Vagina (tissue), 2 donors: ENCODE data around the gene SLFN12.
"Not testable (repeated sequence)": the region's sequence is repeated elsewhere in the genome, so short reads cannot be mapped to it uniquely, and the experiment has no call there.

ENCODE experiments used
- POLR2A ChIP-seq, 2 donors: fragments of 450-650 bp; IDR thresholded peaks; one replicate each; pipeline ENCODE4 v1.6.1; 2017; ENCODE audit warnings: antibody characterized with exemption in 2 of 2, mild to moderate bottlenecking in 2 of 2, moderate library complexity in 2 of 2
- POLR2AphosphoS5 ChIP-seq, 2 donors: sonication (generic); formaldehyde crosslinking; IDR thresholded peaks; one replicate each; pipeline ENCODE4 v1.9.0; 2017; ENCODE audit warnings: antibody characterized with exemption in 2 of 2, mild to moderate bottlenecking in 2 of 2, low read depth in 1 of 2; ENCODE audit not compliant: insufficient read depth in 1 of 2
- TF ChIP-seq, protein P1 (sequence below), 3 experiments: fragments of 450-650 bp in 2 of 3; fragments of 200-600 bp in 1 of 3; sonication (generic) in 1 of 3; IDR thresholded peaks; one replicate each; pipeline ENCODE4 v1.5.1; 2017 to 2019; ENCODE audit warnings: antibody characterized with exemption in 3 of 3, mild to moderate bottlenecking in 2 of 3, moderate library complexity in 2 of 3

DNA sequence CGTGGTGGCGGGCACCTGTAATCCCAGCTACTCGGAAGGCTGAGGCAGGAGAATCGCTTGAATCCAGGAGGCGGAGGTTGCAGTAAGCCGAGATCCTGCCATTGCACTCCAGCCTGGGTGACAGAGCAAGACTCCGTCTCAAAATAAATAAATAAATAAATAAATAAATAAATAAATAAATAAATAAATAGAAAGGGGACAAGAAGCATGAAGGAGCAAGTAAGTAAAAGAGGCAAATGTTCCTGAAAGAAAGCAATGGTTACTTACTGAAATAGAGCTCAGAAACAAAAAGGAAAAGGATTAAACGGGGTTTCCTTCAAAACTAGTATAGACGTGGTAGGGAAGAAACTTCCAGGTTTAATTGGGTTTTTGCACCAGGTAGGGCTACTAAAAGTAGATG lies 11.2 kb downstream of the SLFN12 start:
- TF ChIP-seq, protein P1, sequence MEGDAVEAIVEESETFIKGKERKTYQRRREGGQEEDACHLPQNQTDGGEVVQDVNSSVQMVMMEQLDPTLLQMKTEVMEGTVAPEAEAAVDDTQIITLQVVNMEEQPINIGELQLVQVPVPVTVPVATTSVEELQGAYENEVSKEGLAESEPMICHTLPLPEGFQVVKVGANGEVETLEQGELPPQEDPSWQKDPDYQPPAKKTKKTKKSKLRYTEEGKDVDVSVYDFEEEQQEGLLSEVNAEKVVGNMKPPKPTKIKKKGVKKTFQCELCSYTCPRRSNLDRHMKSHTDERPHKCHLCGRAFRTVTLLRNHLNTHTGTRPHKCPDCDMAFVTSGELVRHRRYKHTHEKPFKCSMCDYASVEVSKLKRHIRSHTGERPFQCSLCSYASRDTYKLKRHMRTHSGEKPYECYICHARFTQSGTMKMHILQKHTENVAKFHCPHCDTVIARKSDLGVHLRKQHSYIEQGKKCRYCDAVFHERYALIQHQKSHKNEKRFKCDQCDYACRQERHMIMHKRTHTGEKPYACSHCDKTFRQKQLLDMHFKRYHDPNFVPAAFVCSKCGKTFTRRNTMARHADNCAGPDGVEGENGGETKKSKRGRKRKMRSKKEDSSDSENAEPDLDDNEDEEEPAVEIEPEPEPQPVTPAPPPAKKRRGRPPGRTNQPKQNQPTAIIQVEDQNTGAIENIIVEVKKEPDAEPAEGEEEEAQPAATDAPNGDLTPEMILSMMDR (IDR thresholded peaks at IDR 0.05), result not testable (repeated sequence)
- TF ChIP-seq POLR2A (IDR thresholded peaks at IDR 0.05); POLR2AphosphoS5 (IDR thresholded peaks at IDR 0.05; ENCODE audit: insufficient read depth in 1 of 2, low read depth in 1 of 2): not testable (repeated sequence)
